Hepatocyte (in vitro differentiated cells): ENCODE data around the gene VWA2.

ENCODE experiments used
- CTCF ChIP-seq: fragments of 200-600 bp; sonication (generic); IDR thresholded peaks from 2 replicates; pipeline ENCODE4 v1.5.1; 2016; ENCODE audit warnings: antibody characterized with exemption, mild to moderate bottlenecking; ENCODE audit not compliant: poor library complexity
- EZH2 ChIP-seq: fragments of 200-600 bp; sonication (generic); IDR thresholded peaks from 2 replicates; pipeline ENCODE4 v1.6.1; 2016; ENCODE audit warnings: antibody characterized with exemption, mild to moderate bottlenecking, borderline replicate concordance

DNA sequence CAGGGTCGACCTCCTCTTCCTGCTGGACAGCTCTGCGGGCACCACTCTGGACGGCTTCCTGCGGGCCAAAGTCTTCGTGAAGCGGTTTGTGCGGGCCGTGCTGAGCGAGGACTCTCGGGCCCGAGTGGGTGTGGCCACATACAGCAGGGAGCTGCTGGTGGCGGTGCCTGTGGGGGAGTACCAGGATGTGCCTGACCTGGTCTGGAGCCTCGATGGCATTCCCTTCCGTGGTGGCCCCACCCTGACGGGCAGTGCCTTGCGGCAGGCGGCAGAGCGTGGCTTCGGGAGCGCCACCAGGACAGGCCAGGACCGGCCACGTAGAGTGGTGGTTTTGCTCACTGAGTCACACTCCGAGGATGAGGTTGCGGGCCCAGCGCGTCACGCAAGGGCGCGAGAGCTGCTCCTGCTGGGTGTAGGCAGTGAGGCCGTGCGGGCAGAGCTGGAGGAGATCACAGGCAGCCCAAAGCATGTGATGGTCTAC lies 46.9 kb downstream of the VWA2 start:
- no peak for TF ChIP-seq EZH2
- no peak for TF ChIP-seq CTCF
